ENCODE data around the gene HBG2. TPM values are rescaled to one million over a fixed set of nuclear protein-coding genes. Genes with fewer than 3 reads are reported as not detected.
"Not testable (repeated sequence)": the region's sequence is repeated elsewhere in the genome, so short reads cannot be mapped to it uniquely, and the experiment has no call there.

Gene HBG2
- total RNA-seq, 4 donors from 2014 or later: not detected

DNA sequence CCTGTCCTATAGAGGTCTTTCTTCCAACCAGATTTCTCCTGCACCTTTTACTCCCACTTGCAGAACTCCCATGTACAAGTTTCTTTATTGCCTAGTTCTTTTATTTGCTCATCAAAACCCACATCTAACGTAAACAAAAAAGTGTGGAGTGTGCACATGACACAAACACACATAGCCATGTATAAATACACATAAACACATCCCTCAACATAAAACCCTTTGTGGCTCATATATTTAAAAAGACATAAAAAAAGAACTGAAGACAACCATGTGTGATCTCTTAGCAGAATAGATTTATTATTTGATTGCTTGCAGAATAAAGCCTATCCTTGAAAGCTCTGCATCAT is 1.7 kb downstream of the HBG2 start:
- H3K27ac ChIP-seq: no peak overlapping the region
- 74 to 81% methylated on average over 1 of the region's 1 CpG for WGBS, 2 donors
- no peak overlapping the region for H3K4me3 ChIP-seq (replicated peaks in 1 of 3)
- H3K27me3 ChIP-seq: no peaks in the 10 kb centered on the region
- H3K4me1 ChIP-seq: no peaks in the 10 kb centered on the region
- no peak for TF ChIP-seq POLR2A (IDR thresholded peaks at IDR 0.05)
- TF ChIP-seq, protein P1, sequence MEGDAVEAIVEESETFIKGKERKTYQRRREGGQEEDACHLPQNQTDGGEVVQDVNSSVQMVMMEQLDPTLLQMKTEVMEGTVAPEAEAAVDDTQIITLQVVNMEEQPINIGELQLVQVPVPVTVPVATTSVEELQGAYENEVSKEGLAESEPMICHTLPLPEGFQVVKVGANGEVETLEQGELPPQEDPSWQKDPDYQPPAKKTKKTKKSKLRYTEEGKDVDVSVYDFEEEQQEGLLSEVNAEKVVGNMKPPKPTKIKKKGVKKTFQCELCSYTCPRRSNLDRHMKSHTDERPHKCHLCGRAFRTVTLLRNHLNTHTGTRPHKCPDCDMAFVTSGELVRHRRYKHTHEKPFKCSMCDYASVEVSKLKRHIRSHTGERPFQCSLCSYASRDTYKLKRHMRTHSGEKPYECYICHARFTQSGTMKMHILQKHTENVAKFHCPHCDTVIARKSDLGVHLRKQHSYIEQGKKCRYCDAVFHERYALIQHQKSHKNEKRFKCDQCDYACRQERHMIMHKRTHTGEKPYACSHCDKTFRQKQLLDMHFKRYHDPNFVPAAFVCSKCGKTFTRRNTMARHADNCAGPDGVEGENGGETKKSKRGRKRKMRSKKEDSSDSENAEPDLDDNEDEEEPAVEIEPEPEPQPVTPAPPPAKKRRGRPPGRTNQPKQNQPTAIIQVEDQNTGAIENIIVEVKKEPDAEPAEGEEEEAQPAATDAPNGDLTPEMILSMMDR (IDR thresholded peaks at IDR 0.05): no peak
- H3K9me3 ChIP-seq: no peaks in the 10 kb centered on the region
- intact Hi-C loops (cut with DNase I): no loop called here
- H3K36me3 ChIP-seq: no peaks in the 10 kb centered on the region
- no peak for DNase-seq

DNA sequence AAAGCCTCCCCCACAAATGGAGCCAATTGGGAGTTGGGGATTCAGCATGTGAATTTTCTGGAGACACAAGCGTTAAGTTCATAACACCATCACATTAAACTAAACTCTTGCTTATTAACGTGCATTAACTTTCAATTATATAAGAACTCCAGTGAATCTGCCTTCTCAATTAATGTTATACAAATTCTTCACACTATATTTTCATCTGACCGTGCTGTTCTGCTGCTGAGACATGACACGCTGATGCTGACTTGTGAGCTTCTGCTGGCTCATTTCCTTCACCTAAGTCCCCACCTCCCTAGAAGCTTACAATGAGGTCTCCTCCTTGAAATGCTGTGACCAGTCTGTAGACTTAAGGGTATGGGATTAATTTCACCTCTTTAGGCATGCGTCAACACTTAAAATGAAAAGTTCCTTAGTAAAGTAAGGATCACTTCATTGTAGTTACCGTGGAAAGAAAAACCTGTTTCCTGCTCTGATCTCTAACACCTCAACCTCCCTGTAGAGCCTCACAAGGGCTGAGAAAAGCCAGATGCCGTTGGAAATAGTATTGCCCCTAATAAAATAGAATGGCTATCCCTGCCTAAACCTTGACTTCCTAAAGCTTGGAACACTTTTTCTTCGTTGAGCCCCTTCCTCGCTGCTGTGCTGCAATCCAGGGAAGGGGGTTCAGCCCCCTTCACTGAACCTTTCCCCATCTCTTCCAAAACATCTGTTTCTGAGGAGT is 2.2 kb downstream of the HBG2 start:
- TF ChIP-seq, protein P1 (IDR thresholded peaks at IDR 0.05): no peak
- TF ChIP-seq POLR2A (IDR thresholded peaks at IDR 0.05): no peak
- Histone ChIP-seq H3K9me3 (no peaks in the 10 kb centered on the region), H3K4me3 (replicated peaks in 1 of 3) (no peak overlapping the region), H3K27ac (no peak overlapping the region), H3K4me1 (no peaks in the 10 kb centered on the region), H3K27me3 (no peaks in the 10 kb centered on the region), H3K36me3 (no peaks in the 10 kb centered on the region)
- no peak for DNase-seq
- 69 to 79% methylated on average over 9 of the region's 9 CpGs for WGBS, 2 donors
- intact Hi-C loops (cut with DNase I): no loop called here

DNA sequence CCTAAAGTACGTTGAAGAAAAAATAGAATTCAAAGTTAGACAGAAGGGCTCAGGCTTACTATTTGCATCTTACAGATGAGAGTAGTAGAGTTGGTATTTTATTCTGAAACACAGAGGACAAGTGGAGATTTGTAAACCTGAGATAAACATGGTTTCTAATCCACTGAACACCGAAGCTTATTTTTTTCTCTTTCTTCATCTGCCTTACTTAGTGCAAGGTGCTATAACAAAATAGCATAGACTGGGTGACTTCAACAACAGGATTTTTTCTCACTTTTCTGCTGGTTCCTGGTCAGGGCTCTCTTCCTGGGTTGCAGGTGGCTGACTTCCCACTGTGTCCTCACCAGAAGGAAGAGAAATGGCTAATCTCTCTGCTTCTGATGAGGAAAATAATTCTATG is 2.8 kb downstream of the HBG2 start:
- Histone ChIP-seq H3K27me3 (no peaks in the 10 kb centered on the region), H3K4me1 (no peaks in the 10 kb centered on the region), H3K27ac (no peak overlapping the region), H3K4me3 (replicated peaks in 1 of 3) (no peak overlapping the region), H3K36me3 (no peaks in the 10 kb centered on the region), H3K9me3 (no peaks in the 10 kb centered on the region)
- WGBS, 2 donors: 69 to 71% methylated on average over 2 of the region's 2 CpGs
- intact Hi-C loops (cut with DNase I): no loop called here
- TF ChIP-seq POLR2A (IDR thresholded peaks at IDR 0.05): no peak
- TF ChIP-seq, protein P1 (IDR thresholded peaks at IDR 0.05): no peak
- no peak for DNase-seq

DNA sequence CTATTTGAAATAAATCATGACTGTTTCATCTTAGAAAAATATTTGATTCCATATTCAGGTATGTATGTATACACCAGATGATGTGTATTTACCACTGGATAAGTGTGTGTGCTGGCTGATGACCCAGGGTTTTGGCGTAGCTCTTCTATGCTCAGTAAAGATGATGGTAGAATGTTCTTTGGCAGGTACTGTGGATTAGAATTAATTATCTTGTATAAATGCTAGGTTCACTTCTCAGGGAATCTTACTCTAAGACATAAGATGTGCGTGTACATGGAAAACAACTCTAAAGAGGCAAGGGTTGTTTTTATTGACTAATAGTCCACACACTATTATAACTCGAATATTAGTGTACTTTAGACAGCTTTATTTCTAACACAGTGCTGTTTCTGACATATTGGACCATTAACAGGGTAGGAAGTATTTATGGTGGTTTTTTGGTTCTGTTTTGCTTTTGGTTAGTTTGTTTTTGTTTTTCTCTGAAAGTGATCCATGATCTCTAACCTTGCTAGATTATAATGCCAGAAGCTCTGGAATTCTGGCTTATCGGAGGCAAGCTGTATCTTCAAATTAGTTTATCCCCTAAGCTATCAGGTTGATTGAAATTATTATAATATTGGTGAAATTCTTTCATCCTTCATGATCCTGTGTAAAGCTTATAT is 3.9 kb downstream of the HBG2 start:
- no peaks in the 10 kb centered on the region for H3K9me3 ChIP-seq
- WGBS, 2 donors: 86% methylated on average over 4 of the region's 4 CpGs
- no peak for DNase-seq
- intact Hi-C loops (cut with DNase I): no loop called here
- no peak for TF ChIP-seq POLR2A (IDR thresholded peaks at IDR 0.05)
- TF ChIP-seq, protein P1 (IDR thresholded peaks at IDR 0.05): no peak
- H3K27me3 ChIP-seq: no peaks in the 10 kb centered on the region
- H3K4me1 ChIP-seq: no peaks in the 10 kb centered on the region
- no peak overlapping the region for H3K27ac ChIP-seq
- no peaks in the 10 kb centered on the region for H3K36me3 ChIP-seq
- H3K4me3 ChIP-seq (replicated peaks in 1 of 3): no peak overlapping the region

DNA sequence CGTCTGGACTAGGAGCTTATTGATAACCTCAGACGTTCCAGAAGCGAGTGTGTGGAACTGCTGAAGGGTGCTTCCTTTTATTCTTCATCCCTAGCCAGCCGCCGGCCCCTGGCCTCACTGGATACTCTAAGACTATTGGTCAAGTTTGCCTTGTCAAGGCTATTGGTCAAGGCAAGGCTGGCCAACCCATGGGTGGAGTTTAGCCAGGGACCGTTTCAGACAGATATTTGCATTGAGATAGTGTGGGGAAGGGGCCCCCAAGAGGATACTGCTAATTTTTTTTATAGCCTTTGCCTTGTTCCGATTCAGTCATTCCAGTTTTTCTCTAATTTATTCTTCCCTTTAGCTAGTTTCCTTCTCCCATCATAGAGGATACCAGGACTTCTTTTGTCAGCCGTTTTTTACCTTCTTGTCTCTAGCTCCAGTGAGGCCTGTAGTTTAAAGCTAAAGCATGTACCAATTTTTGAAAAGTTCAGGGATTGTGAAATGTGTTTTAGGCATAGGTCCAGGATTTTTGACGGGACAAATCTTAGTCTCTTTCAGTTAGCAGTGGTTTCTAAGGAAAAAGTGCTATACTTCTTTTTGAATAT is 4.7 kb downstream of the HBG2 start, which contains the start of gene HBG1:
HBG1 (minus strand) TSS at position 51 of the 590 bp plus-strand sequence. CDS start 53 bp downstream, outside the sequence.
- H3K4me1 ChIP-seq; DNase-seq; H3K27me3 ChIP-seq; H3K4me3 ChIP-seq (replicated peaks in 1 of 3); H3K36me3 ChIP-seq; intact Hi-C loops (cut with DNase I); H3K9me3 ChIP-seq; H3K27ac ChIP-seq: not testable (repeated sequence)
- WGBS, 2 donors: 72 to 85% methylated on average over 4 of the region's 9 CpGs

DNA sequence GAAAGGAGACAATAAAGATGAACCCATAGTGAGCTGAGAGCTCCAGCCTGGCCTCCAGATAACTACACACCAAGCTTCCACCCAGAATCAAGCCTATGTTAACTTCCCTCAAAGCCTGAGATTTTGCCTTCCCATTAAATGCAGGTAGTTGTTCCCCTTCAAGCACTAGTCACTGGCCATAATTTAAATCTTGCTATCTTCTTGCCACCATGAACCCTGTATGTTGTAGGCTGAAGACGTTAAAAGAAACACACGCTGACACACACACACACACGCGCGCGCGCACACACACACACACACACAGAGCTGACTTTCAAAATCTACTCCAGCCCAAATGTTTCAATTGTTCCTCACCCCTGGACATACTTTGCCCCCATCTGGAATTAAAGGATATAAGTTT is 6.1 kb downstream of the HBG2 start:
- H3K36me3 ChIP-seq; H3K4me3 ChIP-seq (replicated peaks in 1 of 3); H3K9me3 ChIP-seq; H3K27ac ChIP-seq; intact Hi-C loops (cut with DNase I); H3K4me1 ChIP-seq; H3K27me3 ChIP-seq; DNase-seq: not testable (repeated sequence)
- 84 to 89% methylated on average over 7 of the region's 7 CpGs for WGBS, 2 donors

Measured in thyroid gland (tissue), 4 donors.